ENCODE results near the gene SRGAP2B.
"Not testable (repeated sequence)": the region's sequence is repeated elsewhere in the genome, so short reads cannot be mapped to it uniquely, and the experiment has no call there.

SRGAP2B gene

GRCh38 chr1:144938627-144939026 lies 156.5 kb downstream of the SRGAP2B start:
- not testable (repeated sequence) for DNase-seq

GRCh38 chr1:144936186-144936732 lies 158.9 kb downstream of the SRGAP2B start:
- DNase-seq = not testable (repeated sequence)

GRCh38 chr1:144935310-144935709 lies 159.8 kb downstream of the SRGAP2B start:
- DNase-seq = not testable (repeated sequence)

GRCh38 chr1:144933014-144933413 lies 162.1 kb downstream of the SRGAP2B start:
- DNase-seq = not testable (repeated sequence)

DNA sequence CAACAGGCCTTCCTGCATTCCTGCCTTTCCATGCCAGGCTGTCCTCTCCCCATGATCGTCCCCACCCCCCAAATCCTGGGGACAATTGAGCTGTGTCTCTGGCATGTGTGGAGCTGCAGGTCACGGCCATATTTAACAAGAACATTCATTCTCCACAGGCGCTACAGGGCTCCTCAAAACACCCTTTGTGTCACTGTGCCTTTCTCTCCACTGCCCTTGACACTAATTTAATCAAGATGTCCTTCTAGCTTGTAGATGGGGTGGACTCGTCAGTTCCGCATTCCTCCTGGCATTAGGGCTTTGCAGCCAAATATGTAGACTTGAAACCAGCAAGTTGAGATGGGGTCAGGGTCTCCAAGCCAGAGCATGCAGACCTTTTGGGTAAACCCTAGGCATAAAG lies 163.0 kb downstream of the SRGAP2B start:
- DNase-seq = not testable (repeated sequence)

DNA sequence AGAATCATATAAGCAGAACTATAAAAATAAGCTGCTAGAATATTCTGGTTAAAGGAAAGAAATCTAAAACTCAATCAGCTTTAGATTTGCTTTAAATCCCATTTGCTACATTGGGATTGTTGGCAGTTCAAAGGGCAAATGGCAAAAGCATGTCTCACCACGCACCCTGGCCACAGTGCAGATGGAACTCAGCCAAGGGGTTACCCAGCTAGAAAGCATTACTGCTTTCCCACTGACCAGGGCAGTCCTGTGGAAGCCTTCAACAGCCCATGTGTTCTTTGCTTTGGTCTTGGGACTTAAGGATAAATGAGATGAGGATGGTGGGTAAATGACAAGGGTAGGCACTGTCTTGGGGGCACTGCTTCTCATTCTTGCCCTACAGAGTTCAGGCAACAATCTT lies 163.6 kb downstream of the SRGAP2B start:
- DNase-seq = not testable (repeated sequence)

DNA sequence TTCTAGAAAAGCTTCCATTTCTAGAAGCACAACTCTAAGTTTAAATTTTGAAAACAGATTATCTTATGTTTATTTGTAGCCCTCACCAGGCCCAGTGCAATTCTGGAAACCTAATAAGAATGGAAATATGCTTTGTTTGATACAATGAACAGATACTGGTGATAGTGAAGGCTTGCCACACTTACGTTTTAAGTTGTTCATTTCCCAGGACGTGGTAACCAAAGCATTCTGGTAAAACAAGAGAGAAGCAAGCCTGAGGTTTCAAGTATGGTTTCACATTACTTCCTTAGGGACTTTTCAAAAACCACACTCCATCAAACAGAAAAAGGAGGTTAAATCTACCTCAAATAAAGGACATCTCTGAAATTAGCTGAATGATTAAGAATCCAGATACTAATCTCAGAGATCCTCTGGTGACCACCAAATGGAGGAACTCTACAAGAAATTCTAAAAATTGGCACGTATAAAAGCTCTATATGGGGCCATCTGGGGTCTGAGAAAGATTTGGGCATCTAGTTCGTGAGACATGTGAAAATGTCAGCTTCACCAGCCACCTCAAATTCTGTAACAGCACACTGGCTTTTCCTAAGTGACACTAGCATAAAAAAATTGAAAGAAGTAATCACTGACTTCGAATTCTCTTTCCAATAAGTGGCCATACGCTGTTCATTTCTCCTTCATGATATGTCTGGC lies 164.9 kb downstream of the SRGAP2B start:
- not testable (repeated sequence) for DNase-seq

GRCh38 chr1:144927292-144927691 lies 167.8 kb downstream of the SRGAP2B start:
- not testable (repeated sequence) for DNase-seq

- DNase-seq = not testable (repeated sequence)
These were observed 171.5 kb downstream of the SRGAP2B start for GRCh38 chr1:144923640-144924039.

- DNase-seq = not testable (repeated sequence)
These were observed 172.3 kb downstream of the SRGAP2B start for GRCh38 chr1:144922785-144923184.

DNA sequence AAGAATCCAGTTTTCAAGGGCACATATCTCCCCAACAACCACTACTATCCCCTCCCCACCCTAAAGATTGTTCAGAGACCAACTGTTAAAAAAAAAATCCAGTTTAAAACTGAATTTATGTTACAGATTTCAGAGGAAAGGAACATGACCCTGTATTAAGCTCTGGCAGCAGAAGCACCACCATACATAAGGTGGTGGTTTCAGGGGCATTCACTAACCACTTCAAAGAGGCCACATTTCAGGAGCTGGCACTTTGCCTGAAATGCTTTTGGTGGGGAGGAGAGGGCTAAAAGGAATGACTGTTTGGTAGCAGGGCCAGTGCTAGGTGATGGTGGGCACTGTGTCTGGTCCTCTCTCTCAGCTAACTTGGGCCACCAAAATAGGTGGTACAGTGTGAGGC lies 176.0 kb downstream of the SRGAP2B start:
- not testable (repeated sequence) for DNase-seq

DNA sequence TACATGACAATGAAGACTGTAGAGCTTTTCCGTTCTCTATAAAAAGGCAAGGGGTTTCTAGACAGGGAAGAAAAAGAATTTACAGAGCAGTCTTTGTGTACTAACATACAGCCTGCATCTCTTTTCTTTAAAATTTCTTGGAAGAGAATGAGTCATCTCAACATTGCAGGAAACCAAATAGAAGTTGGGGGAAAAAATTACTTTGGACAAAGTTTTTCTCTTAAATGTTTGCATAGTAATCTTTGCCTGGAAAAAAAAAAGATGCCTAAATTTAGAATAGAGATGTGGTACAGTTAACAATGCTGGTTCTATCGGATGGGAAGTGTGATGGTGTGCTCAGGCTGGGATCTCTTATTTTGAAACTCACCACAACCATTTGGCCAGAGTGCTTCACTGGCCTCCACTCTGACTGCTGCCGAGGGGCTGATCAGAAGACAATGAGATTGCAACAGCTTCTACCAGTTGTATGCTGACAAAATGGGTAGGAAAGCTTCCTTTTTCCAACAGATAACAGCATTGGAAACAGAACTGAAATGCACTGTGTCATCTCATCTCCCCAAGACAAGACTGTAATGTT lies 177.0 kb downstream of the SRGAP2B start:
- DNase-seq = not testable (repeated sequence)

- DNase-seq = not testable (repeated sequence)
These were observed 177.7 kb downstream of the SRGAP2B start for GRCh38 chr1:144917154-144918026.

DNA sequence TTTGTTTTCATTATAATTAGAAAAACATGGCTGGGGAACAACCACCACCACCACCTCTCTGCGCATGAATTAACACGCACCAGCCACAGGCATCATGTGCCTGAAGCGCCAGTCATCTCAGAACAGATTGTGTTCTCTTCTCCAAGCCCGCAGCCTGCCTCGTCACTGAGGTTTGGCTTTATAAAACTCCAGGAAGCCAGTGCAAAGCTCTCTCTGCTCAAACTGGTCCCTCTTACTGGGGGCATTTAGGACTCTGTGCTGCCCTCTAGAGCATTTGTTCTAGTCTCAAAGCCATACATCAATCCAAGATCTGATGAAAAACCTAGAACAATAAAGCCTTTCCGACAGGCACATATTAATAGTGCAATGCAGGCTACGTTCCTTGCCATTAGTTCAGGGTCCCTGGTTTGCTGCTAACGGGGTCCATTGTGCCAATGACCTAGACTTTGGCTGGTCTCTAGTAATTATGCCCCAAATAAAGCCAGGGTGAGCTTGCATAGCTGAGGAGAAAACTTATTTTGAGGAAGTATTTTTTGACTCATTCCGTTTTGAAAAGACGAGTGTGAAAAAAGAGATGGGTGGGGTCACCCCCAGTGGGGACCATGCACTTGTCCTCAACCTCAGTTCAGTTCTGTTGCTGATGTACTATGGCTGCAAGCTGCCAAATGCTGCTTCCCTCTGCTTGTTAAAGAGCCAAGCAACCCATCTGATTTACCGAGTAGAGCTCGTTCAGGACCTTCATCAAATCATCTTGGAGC lies 181.0 kb downstream of the SRGAP2B start:
- DNase-seq = not testable (repeated sequence)

GRCh38 chr1:144913458-144913857 lies 181.7 kb downstream of the SRGAP2B start:
- DNase-seq = not testable (repeated sequence)

DNA sequence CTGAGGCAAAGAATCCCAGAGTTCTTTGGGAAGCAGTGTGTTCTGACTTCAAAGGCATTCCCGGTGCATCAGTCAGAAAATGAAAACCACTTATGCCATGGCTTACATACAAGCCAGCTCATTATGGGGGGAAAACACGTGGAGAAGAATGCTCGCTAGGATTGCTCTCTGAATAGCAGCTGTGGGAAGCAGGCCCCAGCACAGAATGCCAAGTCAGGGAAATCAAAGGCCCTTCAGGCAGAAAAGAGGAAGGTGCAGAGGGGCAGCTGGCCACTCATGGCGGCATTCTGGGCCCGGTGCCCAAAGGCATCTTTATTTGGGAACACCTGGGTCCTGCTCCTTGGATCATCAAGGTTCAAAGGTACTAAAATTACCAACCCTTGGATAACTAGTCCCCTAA lies 184.4 kb downstream of the SRGAP2B start:
- DNase-seq = not testable (repeated sequence)

- DNase-seq = not testable (repeated sequence)
These were observed 194.3 kb downstream of the SRGAP2B start for GRCh38 chr1:144900841-144901240.

DNA sequence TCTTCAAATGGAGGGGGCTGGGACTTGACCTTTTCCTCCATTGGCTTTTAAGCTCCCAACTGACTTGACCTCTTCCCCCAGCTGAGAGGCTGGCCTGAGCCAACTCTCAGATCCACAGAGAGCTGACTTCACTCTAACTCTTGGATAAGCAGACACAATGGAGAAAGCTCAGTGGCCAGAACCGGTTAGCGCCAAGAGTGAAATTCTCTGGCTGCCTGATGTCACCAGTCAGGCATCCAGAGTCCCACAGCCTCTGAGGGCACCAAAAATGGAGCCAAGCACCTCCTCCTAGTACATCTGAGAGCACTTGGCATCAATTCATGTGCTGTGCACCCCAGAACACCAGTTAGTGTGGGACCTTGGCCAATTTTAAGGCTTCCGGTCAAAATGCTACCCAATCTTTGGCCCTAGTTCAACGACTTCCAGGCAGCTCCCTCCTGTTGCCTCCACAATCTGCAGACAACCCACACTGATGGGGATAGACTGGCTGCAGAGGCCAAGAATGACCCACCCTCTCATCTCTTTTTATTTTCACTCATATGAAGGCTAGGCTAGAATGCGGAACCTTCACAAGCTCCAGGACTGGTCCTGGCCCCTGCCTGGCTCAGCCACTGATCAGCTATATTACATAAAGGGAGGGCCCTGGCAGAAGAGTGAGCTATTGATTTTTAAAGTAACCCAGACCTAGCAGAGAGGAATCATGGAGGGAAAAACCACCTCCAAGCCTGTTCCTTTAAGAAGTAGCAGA lies 200.5 kb downstream of the SRGAP2B start:
- DNase-seq = not testable (repeated sequence)

DNA sequence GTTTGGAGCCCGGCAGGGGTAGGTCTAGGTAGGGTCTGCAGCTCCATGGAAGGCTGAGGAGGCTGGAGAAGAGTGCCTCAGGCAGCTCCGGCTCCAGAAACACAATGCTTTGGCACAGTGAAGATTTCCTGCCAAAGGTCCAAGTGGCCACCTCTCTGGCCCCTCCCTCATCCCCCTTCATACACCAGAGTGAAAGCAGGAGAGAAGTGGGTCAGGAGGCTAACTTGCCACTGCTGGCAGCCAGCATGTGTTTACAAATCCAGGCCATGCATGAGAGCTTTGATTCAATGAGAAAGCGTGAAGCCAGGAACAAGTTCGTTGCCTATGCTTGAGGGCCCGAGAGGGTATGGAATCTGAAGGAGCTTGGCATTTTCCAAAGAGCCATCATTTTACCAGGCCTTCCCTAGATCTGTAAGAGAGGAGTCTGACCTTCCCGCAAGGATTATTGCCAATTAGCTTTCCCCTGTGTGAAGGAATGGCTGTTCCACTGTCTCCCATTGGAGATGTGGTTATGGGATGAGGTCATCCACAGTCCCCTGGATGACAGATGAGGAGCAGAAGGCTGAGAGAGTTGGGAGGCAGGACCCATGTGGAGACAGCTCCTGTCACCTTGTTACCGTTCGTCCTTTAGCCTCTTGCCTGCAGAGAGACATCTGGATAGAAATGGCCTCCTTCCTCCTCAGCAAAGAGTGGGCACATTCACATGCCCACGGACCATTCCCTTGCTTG lies 201.3 kb downstream of the SRGAP2B start:
- not testable (repeated sequence) for DNase-seq

- DNase-seq = not testable (repeated sequence)
These were observed 202.1 kb downstream of the SRGAP2B start for GRCh38 chr1:144893062-144893461.

Measured in NCI-H446 (cell line).